ENCODE data around the gene MSH2.
A peak's percentile ranks its signal among the peaks of the same experiment; 100 is the strongest.

Gene MSH2

GRCh38 chr2:47486841-47487497, 84.0 kb downstream of the MSH2 start:
- Histone ChIP-seq H3F3A (ENCODE audit: insufficient read depth, low read length) (no peaks in the 10 kb centered on the region; the same call in none of the 2 replicates), H3K4me3 (ENCODE audit: low read depth, low read length, poor library complexity, severe bottlenecking) (no peak overlapping the region), H3K27me3 (ENCODE audit: insufficient read depth, low read length) (no peaks in the 10 kb centered on the region), H3K36me3 (ENCODE audit: insufficient read depth, low read length) (peaks cover 33% of the 10 kb centered on the region), H3K79me2 (ENCODE audit: insufficient read depth, low read length) (no peaks in the 10 kb centered on the region), H3K9ac (ENCODE audit: low read length) (peak overlapping the region; percentile 12; the same call in 1 of the 2 replicates), H3K27ac (ENCODE audit: low read depth, low read length, poor library complexity, severe bottlenecking) (peak overlapping the region; percentile 70), H2AFZ (ENCODE audit: low read length) (no peak overlapping the region), H3K4me1 (ENCODE audit: insufficient read depth, low read length, severe bottlenecking) (peaks cover 34% of the 10 kb centered on the region), H3K4me2 (ENCODE audit: low read length) (peak overlapping the region; percentile 31; the same call in 1 of the 2 replicates), H3K9me2 (ENCODE audit: low read depth, low read length) (no peaks in the 10 kb centered on the region), H3K9me3 (ENCODE audit: low read length) (no peaks in the 10 kb centered on the region), H4K20me1 (ENCODE audit: insufficient read depth, low read length) (no peaks in the 10 kb centered on the region)
- no peak for TF ChIP-seq EZH2 (IDR thresholded peaks at IDR 0.05; ENCODE audit: borderline replicate concordance, low read length)
- TF ChIP-seq, protein P1, sequence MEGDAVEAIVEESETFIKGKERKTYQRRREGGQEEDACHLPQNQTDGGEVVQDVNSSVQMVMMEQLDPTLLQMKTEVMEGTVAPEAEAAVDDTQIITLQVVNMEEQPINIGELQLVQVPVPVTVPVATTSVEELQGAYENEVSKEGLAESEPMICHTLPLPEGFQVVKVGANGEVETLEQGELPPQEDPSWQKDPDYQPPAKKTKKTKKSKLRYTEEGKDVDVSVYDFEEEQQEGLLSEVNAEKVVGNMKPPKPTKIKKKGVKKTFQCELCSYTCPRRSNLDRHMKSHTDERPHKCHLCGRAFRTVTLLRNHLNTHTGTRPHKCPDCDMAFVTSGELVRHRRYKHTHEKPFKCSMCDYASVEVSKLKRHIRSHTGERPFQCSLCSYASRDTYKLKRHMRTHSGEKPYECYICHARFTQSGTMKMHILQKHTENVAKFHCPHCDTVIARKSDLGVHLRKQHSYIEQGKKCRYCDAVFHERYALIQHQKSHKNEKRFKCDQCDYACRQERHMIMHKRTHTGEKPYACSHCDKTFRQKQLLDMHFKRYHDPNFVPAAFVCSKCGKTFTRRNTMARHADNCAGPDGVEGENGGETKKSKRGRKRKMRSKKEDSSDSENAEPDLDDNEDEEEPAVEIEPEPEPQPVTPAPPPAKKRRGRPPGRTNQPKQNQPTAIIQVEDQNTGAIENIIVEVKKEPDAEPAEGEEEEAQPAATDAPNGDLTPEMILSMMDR (IDR thresholded peaks at IDR 0.05; ENCODE audit: low read length), result no peak

- Histone ChIP-seq H3K27ac (ENCODE audit: low read depth, low read length, poor library complexity, severe bottlenecking) (peak overlapping the region; percentile 70), H3K4me3 (ENCODE audit: low read depth, low read length, poor library complexity, severe bottlenecking) (no peak overlapping the region), H3K9me2 (ENCODE audit: low read depth, low read length) (no peaks in the 10 kb centered on the region), H3K27me3 (ENCODE audit: insufficient read depth, low read length) (no peaks in the 10 kb centered on the region), H3K9ac (ENCODE audit: low read length) (no peak overlapping the region), H2AFZ (ENCODE audit: low read length) (no peak overlapping the region), H3K9me3 (ENCODE audit: low read length) (no peaks in the 10 kb centered on the region), H3K4me2 (ENCODE audit: low read length) (peak overlapping the region; percentile 31; the same call in 1 of the 2 replicates), H3F3A (ENCODE audit: insufficient read depth, low read length) (no peaks in the 10 kb centered on the region; the same call in none of the 2 replicates), H3K79me2 (ENCODE audit: insufficient read depth, low read length) (no peaks in the 10 kb centered on the region), H4K20me1 (ENCODE audit: insufficient read depth, low read length) (no peaks in the 10 kb centered on the region), H3K36me3 (ENCODE audit: insufficient read depth, low read length) (peaks cover 30% of the 10 kb centered on the region), H3K4me1 (ENCODE audit: insufficient read depth, low read length, severe bottlenecking) (peaks cover 34% of the 10 kb centered on the region)
- no peak for TF ChIP-seq EZH2 (IDR thresholded peaks at IDR 0.05; ENCODE audit: borderline replicate concordance, low read length)
- TF ChIP-seq, protein P1 (IDR thresholded peaks at IDR 0.05; ENCODE audit: low read length), result no peak
Measured at GRCh38 chr2:47487498-47487875, 84.5 kb downstream of the MSH2 start.

DNA sequence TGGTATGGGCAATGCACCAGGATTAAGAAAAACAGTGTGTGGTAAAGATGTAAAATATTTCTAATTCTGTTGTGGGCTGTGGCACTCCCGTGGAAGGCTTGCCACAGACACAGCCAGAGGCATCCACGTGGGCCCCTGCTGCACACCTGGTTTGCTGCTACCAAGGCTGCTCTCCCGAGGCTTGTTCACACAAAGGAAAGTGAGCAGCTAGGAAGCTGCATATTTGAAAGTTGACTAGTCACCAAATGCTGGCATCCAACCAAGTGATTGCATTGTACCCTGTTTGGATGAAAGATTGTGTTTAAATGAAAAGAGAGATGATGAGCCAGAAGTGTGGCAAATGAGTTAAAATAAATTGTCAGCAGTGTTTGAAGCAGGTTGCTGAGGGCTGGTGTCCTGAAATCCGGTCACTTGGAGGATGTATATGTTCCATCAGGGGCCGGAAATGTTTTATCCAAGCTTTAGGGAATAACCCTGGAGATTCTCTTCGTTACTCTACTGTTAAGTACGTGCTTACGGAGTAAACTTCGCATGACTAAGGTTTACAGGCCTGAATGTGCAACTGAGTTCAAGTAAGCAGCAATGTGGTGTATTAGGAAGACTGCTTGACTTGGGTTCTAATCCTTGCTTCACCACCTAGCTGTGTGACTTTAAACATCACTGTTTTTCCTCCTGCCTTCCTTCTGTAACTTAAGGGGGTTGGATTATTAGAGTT, 86.1 kb downstream of the MSH2 start:
- TF ChIP-seq EZH2 (IDR thresholded peaks at IDR 0.05; ENCODE audit: borderline replicate concordance, low read length), result no peak
- TF ChIP-seq, protein P1 (IDR thresholded peaks at IDR 0.05; ENCODE audit: low read length), result no peak
- Histone ChIP-seq H3K27me3 (ENCODE audit: insufficient read depth, low read length) (no peaks in the 10 kb centered on the region), H3K9me3 (ENCODE audit: low read length) (no peaks in the 10 kb centered on the region), H3K9me2 (ENCODE audit: low read depth, low read length) (no peaks in the 10 kb centered on the region), H3K36me3 (ENCODE audit: insufficient read depth, low read length) (peaks cover 14% of the 10 kb centered on the region), H3K27ac (ENCODE audit: low read depth, low read length, poor library complexity, severe bottlenecking) (peak overlapping the region; percentile 51), H3F3A (ENCODE audit: insufficient read depth, low read length) (no peaks in the 10 kb centered on the region; the same call in none of the 2 replicates), H3K4me3 (ENCODE audit: low read depth, low read length, poor library complexity, severe bottlenecking) (no peak overlapping the region), H3K4me2 (ENCODE audit: low read length) (no peak overlapping the region), H3K4me1 (ENCODE audit: insufficient read depth, low read length, severe bottlenecking) (peaks cover 34% of the 10 kb centered on the region), H3K9ac (ENCODE audit: low read length) (no peak overlapping the region), H3K79me2 (ENCODE audit: insufficient read depth, low read length) (no peaks in the 10 kb centered on the region), H4K20me1 (ENCODE audit: insufficient read depth, low read length) (no peaks in the 10 kb centered on the region), H2AFZ (ENCODE audit: low read length) (no peak overlapping the region)

Measured in OCI-LY1 (cell line).